Activated naive CD4-positive, alpha-beta T cell treated with anti-CD3 and anti-CD28 coated beads, Interleukin-2, amount 50 U/mL, for 24 hours (primary cell): ENCODE measurements around the gene HOXD11.

Experiments
- H3K27ac Mint-ChIP-seq: one replicate; pipeline ENCODE4 v1.8.0; 2021; ENCODE audit warnings: mild to moderate bottlenecking, mixed read lengths
- H3K27me3 Mint-ChIP-seq: one replicate; pipeline ENCODE4 v1.8.0; 2021; ENCODE audit warnings: mixed read lengths
- H3K36me3 Mint-ChIP-seq: one replicate; pipeline ENCODE4 v1.8.0; 2021; ENCODE audit warnings: mixed read lengths
- H3K4me1 Mint-ChIP-seq: one replicate; pipeline ENCODE4 v1.8.0; 2021; ENCODE audit warnings: mixed read lengths
- H3K4me3 Mint-ChIP-seq: one replicate; pipeline ENCODE4 v1.8.0; 2021; ENCODE audit warnings: mild to moderate bottlenecking, mixed read lengths
- H3K9me3 Mint-ChIP-seq: one replicate; pipeline ENCODE4 v1.8.0; 2021; ENCODE audit warnings: mixed read lengths

The HOXD11 gene

GRCh38 chr2:176105730-176106580, 1.1 kb upstream of the HOXD11 start:
- H3K9me3 Mint-ChIP-seq, result no peaks in the 10 kb centered on the region
- H3K4me3 Mint-ChIP-seq, result peak overlapping the region; percentile 67
- peaks cover 1% of the 10 kb centered on the region for H3K36me3 Mint-ChIP-seq
- peak overlapping the region; percentile 2 for H3K27ac Mint-ChIP-seq
- peaks cover 17% of the 10 kb centered on the region for H3K4me1 Mint-ChIP-seq
- peaks cover 69% of the 10 kb centered on the region for H3K27me3 Mint-ChIP-seq

- H3K4me1 Mint-ChIP-seq, result peaks cover 17% of the 10 kb centered on the region
- H3K4me3 Mint-ChIP-seq, result no peak overlapping the region
- H3K9me3 Mint-ChIP-seq, result no peaks in the 10 kb centered on the region
- no peak overlapping the region for H3K27ac Mint-ChIP-seq
- peaks cover 65% of the 10 kb centered on the region for H3K27me3 Mint-ChIP-seq
- H3K36me3 Mint-ChIP-seq, result peaks cover 1% of the 10 kb centered on the region
These were observed 676 bp downstream of the HOXD11 start for GRCh38 chr2:176107731-176108181.

- H3K4me3 Mint-ChIP-seq, result no peak overlapping the region
- peaks cover 1% of the 10 kb centered on the region for H3K36me3 Mint-ChIP-seq
- peaks cover 67% of the 10 kb centered on the region for H3K27me3 Mint-ChIP-seq
- H3K9me3 Mint-ChIP-seq, result no peaks in the 10 kb centered on the region
- peaks cover 14% of the 10 kb centered on the region for H3K4me1 Mint-ChIP-seq
- no peak overlapping the region for H3K27ac Mint-ChIP-seq
These were observed 2.3 kb downstream of the HOXD11 start for GRCh38 chr2:176109192-176109901.

GRCh38 chr2:176109946-176110345, 2.9 kb downstream of the HOXD11 start:
- no peak overlapping the region for H3K27ac Mint-ChIP-seq
- peaks cover 14% of the 10 kb centered on the region for H3K4me1 Mint-ChIP-seq
- H3K36me3 Mint-ChIP-seq, result peaks cover 1% of the 10 kb centered on the region
- H3K9me3 Mint-ChIP-seq, result no peaks in the 10 kb centered on the region
- no peak overlapping the region for H3K4me3 Mint-ChIP-seq
- peaks cover 64% of the 10 kb centered on the region for H3K27me3 Mint-ChIP-seq

GRCh38 chr2:176110415-176111308, 3.6 kb downstream of the HOXD11 start:
- Mint-ChIP-seq H3K9me3 (no peaks in the 10 kb centered on the region), H3K4me1 (peaks cover 13% of the 10 kb centered on the region), H3K4me3 (no peak overlapping the region), H3K36me3 (peaks cover 1% of the 10 kb centered on the region), H3K27me3 (peaks cover 61% of the 10 kb centered on the region), H3K27ac (no peak overlapping the region)

- H3K27ac Mint-ChIP-seq, result no peak overlapping the region
- H3K4me3 Mint-ChIP-seq, result no peak overlapping the region
- H3K27me3 Mint-ChIP-seq, result peaks cover 58% of the 10 kb centered on the region
- peaks cover 7% of the 10 kb centered on the region for H3K4me1 Mint-ChIP-seq
- H3K36me3 Mint-ChIP-seq, result peaks cover 1% of the 10 kb centered on the region
- H3K9me3 Mint-ChIP-seq, result no peaks in the 10 kb centered on the region
These were observed 4.2 kb downstream of the HOXD11 start for GRCh38 chr2:176111309-176111663.

- peaks cover 3% of the 10 kb centered on the region for H3K9me3 Mint-ChIP-seq
- peaks cover 62% of the 10 kb centered on the region for H3K27me3 Mint-ChIP-seq
- no peak overlapping the region for H3K27ac Mint-ChIP-seq
- peaks cover 2% of the 10 kb centered on the region for H3K36me3 Mint-ChIP-seq
- H3K4me3 Mint-ChIP-seq, result no peak overlapping the region
- peaks cover 5% of the 10 kb centered on the region for H3K4me1 Mint-ChIP-seq
These were observed 4.8 kb downstream of the HOXD11 start for GRCh38 chr2:176111846-176112374.

GRCh38 chr2:176112375-176113302, 5.6 kb downstream of the HOXD11 start:
- H3K27me3 Mint-ChIP-seq, result peaks cover 64% of the 10 kb centered on the region
- H3K4me3 Mint-ChIP-seq, result no peak overlapping the region
- peaks cover 6% of the 10 kb centered on the region for H3K9me3 Mint-ChIP-seq
- peaks cover 5% of the 10 kb centered on the region for H3K4me1 Mint-ChIP-seq
- H3K27ac Mint-ChIP-seq, result no peak overlapping the region
- H3K36me3 Mint-ChIP-seq, result peaks cover 2% of the 10 kb centered on the region

GRCh38 chr2:176114120-176114929, 7.2 kb downstream of the HOXD11 start:
- Mint-ChIP-seq H3K27me3 (peaks cover 70% of the 10 kb centered on the region), H3K4me1 (peaks cover 3% of the 10 kb centered on the region), H3K9me3 (peaks cover 11% of the 10 kb centered on the region), H3K4me3 (no peak overlapping the region), H3K36me3 (peaks cover 2% of the 10 kb centered on the region), H3K27ac (no peak overlapping the region)

- Mint-ChIP-seq H3K27ac (peak overlapping the region; percentile 55), H3K36me3 (peaks cover 2% of the 10 kb centered on the region), H3K4me3 (no peak overlapping the region), H3K9me3 (peaks cover 11% of the 10 kb centered on the region), H3K27me3 (peaks cover 71% of the 10 kb centered on the region), H3K4me1 (no peaks in the 10 kb centered on the region)
These were observed 8.0 kb downstream of the HOXD11 start for GRCh38 chr2:176114930-176115625.

- Mint-ChIP-seq H3K27me3 (peaks cover 74% of the 10 kb centered on the region), H3K9me3 (peaks cover 11% of the 10 kb centered on the region), H3K36me3 (peaks cover 2% of the 10 kb centered on the region), H3K27ac (peak within 1 kb of the TSS; percentile 79), H3K4me1 (no peaks in the 10 kb centered on the region), H3K4me3 (no peak within 1 kb of the TSS)
These were observed 9.1 kb downstream of the HOXD11 start, which contains the start of gene HOXD10 for GRCh38 chr2:176115883-176116813. Gene HOXD10 (plus strand): TSS chr2:176116778. CDS start chr2:176116834, 56 bp downstream.

GRCh38 chr2:176117162-176117822, 10.2 kb downstream of the HOXD11 start:
- Mint-ChIP-seq H3K36me3 (peaks cover 2% of the 10 kb centered on the region), H3K27ac (peak overlapping the region; percentile 79), H3K4me1 (no peaks in the 10 kb centered on the region), H3K27me3 (peaks cover 68% of the 10 kb centered on the region), H3K9me3 (peaks cover 11% of the 10 kb centered on the region), H3K4me3 (no peak overlapping the region)
